ENCODE results near the gene ZNF428.
A peak's percentile ranks its signal among the peaks of the same experiment; 100 is the strongest.
"Not testable (repeated sequence)": the region's sequence is repeated elsewhere in the genome, so short reads cannot be mapped to it uniquely, and the experiment has no call there.

The ZNF428 gene

DNA sequence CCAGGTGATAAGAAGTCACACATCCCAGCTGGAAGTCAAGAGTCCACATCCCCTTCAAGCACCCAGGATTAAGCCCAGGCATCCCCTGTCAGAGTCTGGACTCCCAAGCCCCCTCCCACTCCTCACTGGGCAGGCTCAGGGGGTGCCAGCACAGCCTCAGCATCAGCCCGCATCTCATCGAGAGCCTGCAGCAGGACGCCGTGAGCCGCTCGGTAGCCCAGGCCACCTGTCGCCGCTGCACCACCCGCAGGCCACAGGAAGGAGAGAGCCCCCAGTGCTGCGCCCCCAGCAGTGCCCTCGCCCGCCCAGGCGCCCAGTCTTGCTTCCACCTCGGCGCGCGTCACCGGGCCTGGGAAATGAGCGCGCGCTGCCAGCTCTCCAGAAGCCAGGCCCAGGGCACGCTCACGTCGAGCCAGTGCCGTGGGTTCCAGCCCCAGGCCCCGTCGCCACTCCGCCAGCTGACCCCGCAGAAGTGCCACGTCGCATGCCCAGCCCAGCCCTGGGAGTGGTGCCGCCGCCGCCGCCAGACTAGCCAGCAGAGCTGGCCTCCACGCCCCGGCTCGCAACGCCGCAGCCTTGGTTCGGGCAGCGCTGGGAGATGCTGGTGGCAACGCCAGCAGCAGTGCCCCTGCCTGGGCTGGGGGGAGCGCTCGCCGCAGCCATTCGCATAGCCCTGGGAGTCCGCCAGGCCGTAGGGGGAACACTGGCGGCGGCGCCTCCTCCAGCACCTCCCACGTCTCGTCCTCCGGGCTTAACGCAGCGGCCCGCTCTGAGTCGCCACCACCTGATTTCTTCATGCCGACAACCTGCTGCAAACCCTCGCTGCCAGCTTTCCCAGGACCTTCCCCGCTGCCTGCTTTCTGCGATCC, 27.3 kb downstream of the ZNF428 start:
- DNase-seq, result no peak

DNA sequence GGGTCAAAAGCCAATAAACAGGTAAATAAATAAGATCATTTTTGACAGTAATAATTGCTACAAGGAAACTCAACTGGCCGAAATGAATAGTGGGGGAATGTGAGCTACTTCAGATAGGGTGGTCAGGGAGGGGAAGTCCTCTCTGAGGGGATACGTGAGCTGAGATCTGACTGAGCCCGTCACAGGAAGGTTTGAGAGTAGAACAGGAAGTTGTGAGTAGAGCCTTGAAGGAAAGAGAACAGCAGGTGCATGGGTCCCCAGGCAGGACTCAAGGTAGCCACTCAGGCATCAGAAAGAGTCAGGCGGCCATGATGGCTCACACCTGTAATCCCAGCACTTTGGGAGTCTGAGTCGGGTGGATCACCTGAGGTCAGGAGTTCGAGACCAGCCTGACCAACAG, 29.8 kb downstream of the ZNF428 start:
- no peak for DNase-seq

DNA sequence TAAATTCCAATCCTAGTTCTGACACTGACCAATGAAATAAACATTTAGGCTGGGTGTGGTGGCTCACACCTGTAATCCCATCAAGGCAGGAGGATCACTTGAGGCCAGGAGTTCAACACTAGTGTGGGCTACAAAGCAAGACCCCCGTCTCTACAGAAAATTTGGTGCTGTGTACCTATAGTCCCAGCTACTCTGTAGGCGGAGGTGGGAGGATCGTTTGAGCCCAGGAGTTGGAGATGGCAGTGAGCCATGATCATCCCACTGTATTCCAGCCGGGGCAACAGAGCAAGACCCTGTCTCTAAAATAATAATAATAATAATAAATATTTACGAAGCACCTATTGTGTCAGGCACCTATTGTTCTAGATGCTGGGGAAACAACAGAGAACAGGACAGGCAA, 30.2 kb downstream of the ZNF428 start:
- no peak for DNase-seq

DNA sequence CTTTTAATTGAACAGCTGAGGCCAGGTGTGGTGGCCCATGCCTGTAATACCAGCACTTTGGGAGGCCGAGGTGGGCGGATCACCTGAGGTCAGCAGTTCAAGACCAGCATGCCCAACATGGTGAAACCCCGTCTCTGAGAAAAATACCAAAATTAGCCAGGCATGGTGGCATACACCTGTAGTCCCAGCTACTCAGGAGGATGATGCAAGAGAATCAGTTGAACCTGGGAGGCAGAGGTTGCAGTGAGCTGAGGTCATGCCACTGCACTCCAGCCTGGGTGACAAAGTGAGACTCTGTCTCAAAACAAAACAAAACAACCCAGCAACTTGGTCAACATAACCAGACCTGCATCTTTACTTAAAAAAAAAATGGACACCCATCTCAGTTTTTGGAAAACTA, 32.4 kb downstream of the ZNF428 start:
- DNase-seq, result not testable (repeated sequence)

DNA sequence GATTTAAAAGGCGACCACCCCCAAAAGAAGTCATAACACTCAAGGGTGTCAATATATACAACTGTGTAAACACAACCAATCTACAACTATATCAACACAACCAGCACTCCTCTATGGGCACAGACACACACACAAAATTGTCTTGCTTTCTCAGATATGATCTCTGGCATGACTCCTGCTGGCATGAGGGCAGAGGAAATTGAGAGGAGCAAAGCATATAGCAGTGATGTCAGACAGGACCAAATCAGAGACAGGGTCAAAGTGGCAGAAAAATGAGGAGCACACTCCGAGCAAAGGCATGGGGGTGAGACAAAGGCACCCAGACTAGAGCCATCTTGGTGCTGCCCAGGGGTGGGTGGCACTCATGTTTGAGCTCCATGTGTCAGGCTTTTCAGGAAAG, 33.1 kb downstream of the ZNF428 start:
- DNase-seq, result no peak

DNA sequence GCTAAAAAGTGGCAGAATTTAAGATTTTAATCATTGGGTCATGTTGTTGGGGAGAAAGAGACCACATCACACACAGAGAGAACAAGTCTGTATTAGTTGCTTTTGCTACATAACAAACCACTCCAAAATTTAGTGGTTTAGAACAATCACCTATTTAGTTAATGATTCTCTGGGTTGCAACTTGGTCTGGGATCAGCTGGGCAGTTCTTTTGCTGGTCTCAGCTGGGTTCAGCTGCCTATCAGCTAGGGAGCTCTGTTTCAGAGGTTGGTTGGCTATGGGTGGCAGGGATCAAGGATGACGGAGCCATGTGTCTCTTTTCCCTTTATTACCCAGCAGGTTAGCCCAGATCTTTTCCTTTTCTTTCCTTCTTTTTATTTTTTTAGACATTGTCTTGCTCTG, 34.9 kb downstream of the ZNF428 start:
- DNase-seq, result no peak

DNA sequence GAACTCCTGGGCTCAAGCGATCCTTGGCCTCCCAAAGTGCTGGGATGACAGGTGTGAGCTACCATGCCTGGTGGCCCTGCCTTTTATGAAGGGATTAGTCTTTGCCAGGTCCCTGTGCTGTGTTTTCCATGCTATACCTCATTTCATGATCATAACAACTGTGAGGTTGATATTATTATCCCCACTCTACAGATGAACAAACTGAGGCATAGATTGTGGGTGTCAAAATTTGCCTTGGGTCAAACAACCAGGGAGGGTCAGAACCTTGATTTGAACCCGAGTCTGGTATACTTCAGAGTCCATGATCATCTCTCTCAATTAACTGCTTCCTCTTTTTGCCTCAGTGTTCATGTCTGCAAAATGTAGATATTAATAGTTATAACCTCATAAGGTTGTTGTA, 36.9 kb downstream of the ZNF428 start:
- DNase-seq, result no peak

DNA sequence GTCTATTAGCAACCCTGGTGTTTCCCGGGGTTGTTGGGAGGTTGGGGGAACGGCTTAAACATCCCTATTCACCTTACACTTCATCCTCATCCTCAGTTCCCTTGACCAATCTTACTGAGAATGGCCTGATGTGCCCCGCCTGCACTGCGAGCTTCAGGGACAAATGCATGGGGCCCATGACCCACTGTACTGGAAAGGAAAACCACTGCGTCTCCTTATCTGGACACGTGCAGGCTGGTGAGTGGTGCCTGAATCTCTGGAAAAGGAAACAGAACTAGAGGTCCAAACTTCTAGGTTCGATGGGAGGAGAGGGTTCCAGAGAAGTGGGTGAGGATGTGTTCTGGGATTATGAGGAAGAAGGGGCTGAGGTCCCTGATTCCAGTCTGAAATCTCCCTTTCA, 38.0 kb downstream of the ZNF428 start:
- no peak for DNase-seq

DNA sequence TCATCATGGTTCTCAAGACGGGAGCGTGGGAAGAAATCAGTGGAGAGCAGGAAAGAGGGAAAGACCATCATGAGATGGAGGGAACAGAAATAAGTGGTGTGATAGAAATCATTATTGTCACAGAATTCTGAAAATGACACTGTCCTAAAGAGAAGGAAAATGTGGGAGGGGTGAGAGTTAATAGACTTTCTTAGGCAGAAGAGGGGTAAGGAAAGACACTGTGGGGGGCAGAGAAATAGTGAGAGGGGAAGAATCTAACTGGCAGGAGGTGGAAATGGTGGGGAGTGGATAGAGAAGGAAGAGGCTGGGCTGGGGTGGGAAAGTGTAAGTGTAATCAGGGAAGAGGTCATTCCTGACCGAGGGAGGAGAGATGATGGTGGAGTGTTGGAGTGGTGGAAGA, 40.6 kb downstream of the ZNF428 start:
- DNase-seq, result no peak

DNA sequence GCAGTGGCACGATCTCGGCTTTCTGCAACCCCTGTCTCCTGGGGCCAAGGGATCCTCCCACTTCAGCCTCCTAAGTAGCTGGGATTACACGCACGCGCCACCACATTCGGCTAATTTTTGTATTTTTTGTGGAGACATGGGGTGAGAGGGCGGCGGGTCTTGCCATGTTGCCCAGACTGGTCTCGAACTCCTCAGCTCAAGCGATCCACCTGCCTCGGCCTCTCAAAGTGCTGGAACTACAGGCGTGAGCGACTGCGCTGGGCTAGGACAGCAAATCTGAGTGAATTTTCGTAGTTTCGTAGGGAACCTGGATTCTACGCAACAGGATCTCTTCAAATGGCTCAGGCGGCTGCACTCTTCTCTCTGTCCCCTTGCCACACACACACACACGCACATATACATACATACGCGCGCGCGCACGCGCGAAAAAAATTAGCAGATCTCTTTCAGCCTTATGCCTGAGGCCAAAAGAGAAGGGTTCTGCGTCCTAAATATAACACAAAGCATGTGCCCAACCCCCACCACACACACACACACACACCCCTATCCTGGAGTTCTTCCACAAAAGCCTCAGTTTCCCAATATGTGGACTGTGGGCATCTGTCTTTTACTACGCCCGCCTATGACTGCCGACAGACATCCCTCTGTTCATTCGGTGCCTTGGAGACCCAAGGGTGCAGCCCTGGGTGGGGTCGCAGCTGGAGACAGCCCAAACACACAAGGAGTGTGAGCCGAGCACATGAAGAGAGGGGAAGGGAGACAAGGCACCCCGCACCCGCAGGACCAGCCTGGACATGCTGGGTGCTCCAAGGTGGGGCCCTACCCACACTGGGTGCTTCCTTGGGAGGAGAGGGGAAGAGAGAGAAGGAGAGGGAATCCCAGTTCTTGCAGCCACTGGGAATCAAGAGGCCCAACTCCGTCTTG, 43.2 kb downstream of the ZNF428 start:
- DNase-seq, result no peak

DNA sequence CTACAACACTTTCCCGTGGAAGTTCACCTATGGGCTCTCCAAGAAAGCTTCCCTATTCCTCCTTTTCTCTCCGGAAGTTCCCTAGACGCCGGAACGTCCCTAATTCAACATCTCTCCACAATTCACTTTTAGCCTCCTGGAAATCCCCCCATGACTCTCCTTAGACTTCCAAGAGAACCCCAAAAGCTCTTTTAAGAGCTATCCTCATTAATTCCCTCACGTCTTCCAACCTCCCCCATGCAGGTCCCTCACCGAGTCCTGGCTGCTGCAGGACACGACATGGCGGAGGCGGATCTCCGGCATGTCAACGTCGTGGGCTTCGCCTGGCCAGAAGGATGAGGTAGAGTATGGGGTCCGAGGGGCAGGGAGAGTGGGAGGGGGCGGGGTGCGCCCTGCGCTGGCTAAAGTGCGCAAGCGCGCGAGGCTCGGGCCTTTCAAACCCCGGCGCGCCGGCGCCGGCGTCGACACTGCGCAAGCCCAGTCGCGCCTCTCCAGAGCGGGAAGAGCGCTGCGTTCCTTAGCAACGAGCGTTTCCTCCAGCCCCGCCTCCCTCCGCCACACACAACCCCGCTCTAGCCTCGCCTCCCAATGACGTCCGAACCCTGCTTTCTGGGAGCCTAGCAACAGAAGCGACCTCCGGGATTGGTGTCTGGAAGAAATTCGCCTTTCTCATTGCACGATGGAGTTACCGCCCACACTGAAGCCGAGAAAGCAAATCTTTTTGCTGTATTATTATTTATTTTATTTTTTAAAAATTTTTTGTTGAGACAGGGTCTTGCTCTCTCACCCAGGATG, 44.1 kb downstream of the ZNF428 start, which contains the start of the genes PINLYP and XRCC1:
PINLYP (plus strand) TSS at position 646 of the 795 bp plus-strand sequence. CDS start 1,391 bp downstream, outside the sequence.
XRCC1 (minus strand) TSS at position 372 of the 795 bp plus-strand sequence; CDS start at position 303, 69 bp downstream.
- peak; percentile 99 for DNase-seq

DNA sequence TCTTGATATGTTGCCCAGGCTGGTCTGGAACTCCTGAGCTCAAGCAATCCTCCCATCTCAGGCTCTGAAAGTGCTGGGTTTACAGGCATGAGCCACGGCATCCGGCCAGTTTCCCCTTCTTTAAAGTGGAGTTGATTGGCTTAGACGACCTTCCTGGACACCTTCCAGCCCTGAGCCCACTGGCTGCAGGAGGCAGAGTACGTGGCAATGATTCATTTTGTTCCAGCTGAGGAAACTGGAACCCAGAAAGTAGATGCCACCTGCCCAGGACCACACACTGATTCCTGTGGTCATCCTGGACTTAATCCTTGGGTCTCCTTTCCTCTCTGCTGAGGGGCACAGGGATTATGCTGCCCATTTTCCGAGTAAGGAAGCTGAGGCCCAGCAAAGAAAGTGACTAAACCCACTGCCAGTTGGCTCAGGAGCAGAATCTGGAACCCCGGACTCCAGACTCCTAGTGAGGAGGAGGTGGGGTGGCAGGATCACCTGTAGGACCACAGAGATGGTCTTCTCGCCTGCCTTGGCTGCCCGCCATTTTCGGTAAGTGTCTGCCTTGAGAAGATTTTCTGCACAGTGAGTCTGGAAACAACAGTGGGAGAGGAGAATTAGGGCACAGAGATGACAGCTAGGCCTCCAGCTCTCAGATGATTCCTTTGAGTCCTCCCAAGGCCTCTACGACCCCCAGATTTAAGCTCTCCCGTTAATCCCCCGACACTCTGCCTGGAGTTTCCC, 44.8 kb downstream of the ZNF428 start:
- DNase-seq, result no peak

DNA sequence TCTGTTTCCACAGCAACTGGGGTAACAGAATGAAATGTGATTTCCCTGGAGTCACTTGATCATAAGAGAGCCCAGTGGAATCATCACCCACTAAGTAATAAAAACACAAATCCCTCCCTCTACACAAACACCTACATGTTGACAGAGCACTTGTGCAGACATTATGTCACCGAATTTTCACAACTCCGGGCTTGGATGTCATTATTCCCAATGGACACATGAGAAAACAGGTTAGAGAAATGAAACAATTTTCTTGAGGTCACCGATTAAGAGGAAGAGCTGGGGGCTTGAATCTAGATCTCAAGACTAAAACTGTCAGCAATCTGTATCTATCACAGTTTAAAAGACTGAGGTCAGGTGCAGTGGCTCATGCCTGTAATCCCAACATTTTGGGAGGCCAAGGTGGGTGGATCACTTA, 47.2 kb downstream of the ZNF428 start:
- peak; percentile 65 for DNase-seq

DNA sequence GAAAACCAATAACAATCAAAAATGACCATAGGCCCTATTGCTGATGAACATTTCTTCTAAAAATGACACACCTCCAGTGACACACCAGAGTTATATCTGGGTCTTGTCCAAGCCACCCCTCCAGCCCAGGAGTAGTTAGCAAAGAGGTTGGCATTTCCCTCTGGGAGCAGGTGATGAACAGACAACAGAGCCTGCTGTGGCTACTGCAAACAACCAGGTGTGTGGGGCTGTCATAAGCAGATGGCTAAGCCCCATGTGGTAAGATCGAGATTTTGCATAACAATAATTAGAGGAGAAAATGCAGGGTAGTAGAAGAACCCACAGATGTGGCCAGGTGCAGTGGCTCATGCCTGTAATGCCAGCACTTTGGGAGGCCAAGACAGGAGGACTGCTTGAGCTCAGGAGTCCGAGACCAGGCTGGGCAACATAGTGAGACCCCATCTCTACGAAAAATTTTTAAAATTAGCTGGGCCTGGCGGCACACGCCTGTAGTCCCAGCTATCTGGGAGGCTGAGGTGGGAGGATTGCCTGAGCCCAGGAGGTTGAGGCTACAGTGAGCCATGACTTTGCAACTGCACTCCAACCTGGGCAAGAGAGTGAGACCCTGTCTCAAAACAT, 49.1 kb downstream of the ZNF428 start:
- DNase-seq, result no peak

DNA sequence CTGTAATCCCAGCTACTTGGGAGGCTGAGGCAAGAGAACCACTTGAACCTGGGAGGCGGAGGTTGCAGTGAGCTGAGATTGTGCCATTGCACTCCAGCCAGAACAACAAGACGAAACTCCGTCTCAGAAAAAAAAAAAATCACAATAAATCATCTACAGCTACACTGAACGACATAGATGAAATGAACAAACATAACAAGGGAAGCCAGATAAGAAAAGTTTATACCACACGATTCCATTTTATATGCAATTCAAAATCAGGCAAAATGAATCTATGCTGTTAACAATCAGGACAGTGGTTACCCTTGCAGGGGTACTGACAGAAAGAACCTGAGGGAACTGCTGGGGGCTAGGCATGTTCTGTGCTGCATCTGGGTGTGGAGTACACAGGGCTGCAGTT, 49.8 kb downstream of the ZNF428 start:
- DNase-seq, result no peak

DNA sequence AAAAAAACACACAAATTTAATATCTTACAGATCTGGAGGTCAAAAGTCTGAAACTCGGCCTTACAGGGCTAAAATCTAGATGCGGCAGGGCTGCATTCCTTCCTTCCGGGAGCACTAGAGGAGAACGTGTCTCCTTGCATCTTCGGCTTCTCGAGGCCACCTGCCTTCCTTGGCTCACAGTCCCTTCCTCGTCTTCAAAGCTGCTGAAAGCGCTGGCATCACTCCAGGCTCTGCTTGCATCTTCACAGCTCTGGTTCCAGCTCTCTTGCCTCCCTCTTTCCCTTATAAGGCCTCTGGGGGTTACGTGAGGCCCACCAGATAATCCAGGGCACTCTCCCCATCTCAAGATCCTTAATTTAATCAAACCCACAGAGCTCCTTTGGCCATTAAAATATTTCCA, 54.6 kb downstream of the ZNF428 start:
- DNase-seq, result no peak

DNA sequence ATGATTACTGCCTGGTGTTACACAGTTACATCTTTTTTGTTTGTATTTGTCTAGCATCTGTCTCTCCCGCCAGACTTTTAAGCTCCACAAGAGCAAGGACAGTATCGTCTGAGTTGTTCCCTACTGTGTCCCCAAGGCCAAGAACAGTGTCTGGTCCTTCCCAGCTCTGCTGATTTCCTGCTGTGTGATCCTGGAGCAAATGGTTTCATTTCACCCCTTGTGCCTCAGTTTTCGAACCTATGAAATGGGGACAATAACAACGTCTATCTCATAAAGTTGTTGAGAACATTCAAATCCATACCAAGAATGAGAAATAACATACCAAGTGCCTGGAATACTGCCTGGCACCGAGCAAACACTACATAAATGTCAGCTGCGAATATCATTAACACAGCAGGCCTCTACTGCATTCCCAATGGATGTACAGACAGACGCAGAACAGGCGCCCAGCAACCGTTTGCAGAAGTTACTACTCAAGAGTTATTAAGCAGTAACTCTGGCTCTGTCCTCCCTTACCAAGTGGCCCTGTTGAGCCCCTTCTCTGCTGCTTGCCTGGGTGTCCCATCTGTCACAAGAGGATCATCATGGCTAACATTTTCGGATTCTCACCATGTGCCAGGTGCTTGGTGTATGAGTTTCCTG, 55.5 kb downstream of the ZNF428 start:
- DNase-seq, result no peak

DNA sequence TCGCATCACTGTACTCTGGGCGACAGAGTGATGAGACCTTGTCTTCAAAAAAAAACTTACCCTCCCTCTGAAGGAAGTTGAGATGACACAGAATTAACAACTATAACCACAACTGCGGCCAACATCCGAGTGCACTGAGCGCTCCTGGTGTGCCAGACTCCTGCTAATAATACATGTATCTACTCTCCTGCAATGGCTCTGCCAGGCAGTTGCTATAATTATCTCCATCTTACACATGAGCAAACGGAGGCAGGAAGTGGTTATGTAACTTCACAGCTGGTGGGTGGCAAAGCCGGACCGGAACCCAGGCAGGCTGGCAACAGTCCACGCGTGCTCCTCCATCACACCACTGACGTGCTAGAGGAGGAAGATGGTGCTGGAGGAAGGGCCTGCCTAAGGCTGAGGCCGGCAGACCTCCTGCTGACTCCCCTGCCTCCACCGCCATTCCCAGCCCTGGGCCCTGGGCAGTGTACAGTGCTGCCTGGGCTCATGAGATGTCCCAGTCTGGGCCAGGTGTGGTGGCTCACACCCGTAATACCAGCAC, 56.7 kb downstream of the ZNF428 start:
- peak; percentile 86 for DNase-seq

DNA sequence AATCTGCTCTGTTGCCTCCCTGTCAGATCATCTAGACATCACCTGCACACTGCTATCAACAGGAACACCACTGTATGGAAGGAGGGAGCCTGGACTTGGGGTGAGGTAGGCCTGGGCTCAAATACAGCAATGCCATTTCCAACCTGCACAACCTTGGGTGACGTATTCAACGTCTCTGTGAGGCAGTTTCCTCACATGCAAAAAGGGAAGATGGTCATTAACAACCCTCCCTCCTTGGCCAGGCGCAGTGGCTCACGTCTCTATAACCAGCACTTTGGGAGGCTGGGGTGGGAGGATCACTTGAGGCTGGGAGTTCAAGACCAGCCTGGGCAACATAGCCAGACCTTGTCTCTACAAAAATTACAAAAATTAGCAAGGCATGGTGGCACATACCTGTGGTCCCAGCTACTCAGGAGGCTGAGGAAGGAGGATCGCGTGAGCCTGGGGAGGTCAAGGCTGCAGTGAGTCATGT, 57.2 kb downstream of the ZNF428 start:
- DNase-seq, result peak; percentile 42

DNA sequence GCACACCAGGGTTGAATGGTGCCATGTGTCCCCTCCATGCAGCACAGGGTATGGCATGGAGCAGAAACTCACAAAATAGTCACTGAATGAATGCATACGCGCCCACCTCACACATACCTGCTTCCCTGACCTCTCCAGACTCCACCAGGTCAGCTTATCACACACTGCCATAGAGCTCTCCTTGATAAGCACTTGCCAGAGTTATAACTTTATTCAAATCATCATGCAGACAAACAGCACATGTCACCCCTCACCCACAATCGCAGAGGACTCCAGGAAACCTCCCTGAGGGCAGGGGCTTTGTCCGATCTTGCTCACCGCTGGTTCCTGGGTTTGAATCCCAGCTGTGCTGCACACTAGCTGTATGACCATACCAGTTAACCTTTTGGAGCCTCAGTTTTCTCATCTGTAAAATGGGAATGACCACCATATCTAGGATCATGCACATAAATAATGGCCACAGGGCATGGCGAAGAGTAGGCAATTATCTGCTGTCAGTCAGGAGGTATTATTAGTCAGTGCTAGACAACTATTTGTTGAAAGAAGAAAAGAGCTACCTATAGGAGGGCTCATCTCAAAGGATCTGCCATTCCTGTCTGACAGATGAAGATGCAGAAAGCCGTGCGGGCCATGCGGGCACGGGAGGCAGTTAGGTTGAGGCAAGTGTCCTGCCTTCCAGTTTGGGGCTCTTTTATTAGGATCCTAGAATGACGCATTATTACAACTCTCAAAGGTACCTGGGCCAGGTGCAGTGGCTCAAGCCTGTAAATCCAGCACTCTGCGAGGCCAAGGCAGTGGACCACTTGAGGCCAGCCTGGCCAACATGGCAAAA, 58.1 kb downstream of the ZNF428 start:
- DNase-seq, result no peak

Data from inflammatory macrophage treated with lipopolysaccharide for 4 hours (primary cell).